ENCODE measurements around the gene NQO1.

NQO1 gene

DNA sequence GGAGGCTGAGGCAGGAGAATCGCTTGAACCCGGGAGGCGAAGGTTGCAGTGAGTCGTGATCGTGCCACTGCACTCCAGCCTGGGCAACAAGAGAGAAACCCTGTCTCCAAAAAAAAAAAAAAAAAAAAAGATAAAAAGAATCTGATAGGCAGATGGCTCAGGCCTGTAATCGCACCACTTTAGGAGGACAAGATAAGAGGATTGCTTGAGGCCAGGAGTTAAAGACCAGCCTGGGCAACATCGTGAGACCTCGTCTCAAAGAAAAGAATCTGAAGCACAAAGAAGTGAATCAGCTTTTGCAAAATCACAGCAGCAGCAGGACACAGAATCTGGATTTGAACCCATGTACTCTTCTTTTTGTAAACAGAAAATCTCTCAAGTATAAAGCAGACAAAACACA lies 20.8 kb upstream of the NQO1 start:
- TF ChIP-seq, protein P1, sequence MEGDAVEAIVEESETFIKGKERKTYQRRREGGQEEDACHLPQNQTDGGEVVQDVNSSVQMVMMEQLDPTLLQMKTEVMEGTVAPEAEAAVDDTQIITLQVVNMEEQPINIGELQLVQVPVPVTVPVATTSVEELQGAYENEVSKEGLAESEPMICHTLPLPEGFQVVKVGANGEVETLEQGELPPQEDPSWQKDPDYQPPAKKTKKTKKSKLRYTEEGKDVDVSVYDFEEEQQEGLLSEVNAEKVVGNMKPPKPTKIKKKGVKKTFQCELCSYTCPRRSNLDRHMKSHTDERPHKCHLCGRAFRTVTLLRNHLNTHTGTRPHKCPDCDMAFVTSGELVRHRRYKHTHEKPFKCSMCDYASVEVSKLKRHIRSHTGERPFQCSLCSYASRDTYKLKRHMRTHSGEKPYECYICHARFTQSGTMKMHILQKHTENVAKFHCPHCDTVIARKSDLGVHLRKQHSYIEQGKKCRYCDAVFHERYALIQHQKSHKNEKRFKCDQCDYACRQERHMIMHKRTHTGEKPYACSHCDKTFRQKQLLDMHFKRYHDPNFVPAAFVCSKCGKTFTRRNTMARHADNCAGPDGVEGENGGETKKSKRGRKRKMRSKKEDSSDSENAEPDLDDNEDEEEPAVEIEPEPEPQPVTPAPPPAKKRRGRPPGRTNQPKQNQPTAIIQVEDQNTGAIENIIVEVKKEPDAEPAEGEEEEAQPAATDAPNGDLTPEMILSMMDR (IDR thresholded peaks at IDR 0.05; ENCODE audit: low read depth, low read length, poor library complexity, severe bottlenecking), result no peak
- no peak overlapping the region for H3K4me3 ChIP-seq (ENCODE audit: low read length)
- H3F3A ChIP-seq (ENCODE audit: control insufficient read depth, insufficient read depth), result no peaks in the 10 kb centered on the region
- no peak overlapping the region for H3K27ac ChIP-seq (ENCODE audit: low read depth, low read length)
- no peaks in the 10 kb centered on the region for H3K9me2 ChIP-seq (replicated peaks; ENCODE audit: control insufficient read depth, low read length)
- H3K4me2 ChIP-seq (ENCODE audit: low read length), result no peak overlapping the region
- peaks cover 95% of the 10 kb centered on the region for H3K36me3 ChIP-seq (ENCODE audit: control insufficient read depth, low read length)
- peaks cover under 1% of the 10 kb centered on the region; the same call in 1 of the 2 replicates for H3K4me1 ChIP-seq (ENCODE audit: control insufficient read depth, low read length)
- H4K20me1 ChIP-seq (ENCODE audit: control insufficient read depth, insufficient read depth, low read depth, low read length), result no peaks in the 10 kb centered on the region
- H3K79me2 ChIP-seq (ENCODE audit: control insufficient read depth, low read length), result peaks cover 43% of the 10 kb centered on the region
- no peaks in the 10 kb centered on the region for H3K27me3 ChIP-seq (ENCODE audit: control insufficient read depth, low read length)
- H3K9me3 ChIP-seq (ENCODE audit: control insufficient read depth, insufficient read depth, low read length), result no peaks in the 10 kb centered on the region

DNA sequence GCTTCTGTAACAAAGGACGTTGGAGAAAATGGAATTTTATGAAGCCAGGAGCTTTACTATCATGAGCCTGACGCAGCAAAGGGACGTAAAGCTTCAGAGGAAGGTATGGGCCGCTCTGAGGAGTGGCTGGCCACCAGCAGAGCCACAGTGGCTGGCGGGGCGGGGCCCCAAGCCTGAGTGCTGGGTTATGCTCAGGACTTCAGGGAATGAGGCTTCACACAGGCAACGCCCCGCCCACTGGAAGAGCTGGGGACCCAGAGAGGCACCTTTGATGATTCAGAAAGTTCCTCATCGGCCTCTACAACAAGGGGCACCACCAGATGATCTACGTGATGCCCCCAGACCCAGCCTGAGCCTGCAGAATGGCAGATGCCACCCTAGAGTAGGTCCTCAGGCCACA lies 19.6 kb upstream of the NQO1 start:
- peaks cover 96% of the 10 kb centered on the region for H3K36me3 ChIP-seq (ENCODE audit: control insufficient read depth, low read length)

DNA sequence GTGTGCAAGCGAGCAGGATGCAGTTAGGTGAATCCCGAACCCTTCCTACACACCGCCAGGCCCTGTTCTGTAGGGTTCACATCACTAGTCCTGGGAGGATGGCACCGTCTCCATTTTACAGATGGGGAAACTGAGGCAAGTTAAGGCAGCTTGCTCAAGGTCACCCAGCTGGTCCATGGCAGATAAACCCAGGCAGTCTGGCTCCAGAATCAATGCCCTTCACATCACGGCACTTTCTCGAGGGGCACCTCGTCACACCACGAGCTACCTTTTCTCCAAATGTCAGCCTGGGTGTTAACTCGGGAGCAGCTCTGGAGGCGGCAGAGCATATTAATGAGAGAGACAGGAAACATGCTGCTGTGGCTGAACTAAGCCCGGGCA lies 18.9 kb upstream of the NQO1 start:
- no peaks in the 10 kb centered on the region for H4K20me1 ChIP-seq (ENCODE audit: control insufficient read depth, insufficient read depth, low read depth, low read length)
- H3K4me1 ChIP-seq (ENCODE audit: control insufficient read depth, low read length), result no peaks in the 10 kb centered on the region
- H3K4me3 ChIP-seq (ENCODE audit: low read length), result no peak overlapping the region
- no peaks in the 10 kb centered on the region for H3K9me3 ChIP-seq (ENCODE audit: control insufficient read depth, insufficient read depth, low read length)
- peaks cover 24% of the 10 kb centered on the region for H3K79me2 ChIP-seq (ENCODE audit: control insufficient read depth, low read length)
- no peaks in the 10 kb centered on the region for H3F3A ChIP-seq (ENCODE audit: control insufficient read depth, insufficient read depth)
- H3K4me2 ChIP-seq (ENCODE audit: low read length), result no peak overlapping the region
- no peaks in the 10 kb centered on the region for H3K9me2 ChIP-seq (replicated peaks; ENCODE audit: control insufficient read depth, low read length)
- TF ChIP-seq, protein P1 (IDR thresholded peaks at IDR 0.05; ENCODE audit: low read depth, low read length, poor library complexity, severe bottlenecking), result no peak
- no peak for TF ChIP-seq EZH2phosphoT487 (IDR thresholded peaks at IDR 0.05; ENCODE audit: borderline replicate concordance, low read length)
- peaks cover 93% of the 10 kb centered on the region for H3K36me3 ChIP-seq (ENCODE audit: control insufficient read depth, low read length)
- no peaks in the 10 kb centered on the region for H3K27me3 ChIP-seq (ENCODE audit: control insufficient read depth, low read length)
- H3K27ac ChIP-seq (ENCODE audit: low read depth, low read length), result no peak overlapping the region

More for the DNA sequence above, 19.6 kb upstream of the NQO1 start:
- H3K79me2 ChIP-seq (ENCODE audit: control insufficient read depth, low read length), result peaks cover 32% of the 10 kb centered on the region
- no peaks in the 10 kb centered on the region for H3F3A ChIP-seq (ENCODE audit: control insufficient read depth, insufficient read depth)
- H3K9me2 ChIP-seq (replicated peaks; ENCODE audit: control insufficient read depth, low read length), result no peaks in the 10 kb centered on the region
- H3K4me3 ChIP-seq (ENCODE audit: low read length), result no peak overlapping the region
- no peak overlapping the region for H3K27ac ChIP-seq (ENCODE audit: low read depth, low read length)
- no peaks in the 10 kb centered on the region for H3K9me3 ChIP-seq (ENCODE audit: control insufficient read depth, insufficient read depth, low read length)
- H3K27me3 ChIP-seq (ENCODE audit: control insufficient read depth, low read length), result no peaks in the 10 kb centered on the region
- H3K4me1 ChIP-seq (ENCODE audit: control insufficient read depth, low read length), result no peaks in the 10 kb centered on the region
- H3K4me2 ChIP-seq (ENCODE audit: low read length), result no peak overlapping the region
- TF ChIP-seq, protein P1 (IDR thresholded peaks at IDR 0.05; ENCODE audit: low read depth, low read length, poor library complexity, severe bottlenecking), result no peak
- no peak for TF ChIP-seq EZH2phosphoT487 (IDR thresholded peaks at IDR 0.05; ENCODE audit: borderline replicate concordance, low read length)
- no peaks in the 10 kb centered on the region for H4K20me1 ChIP-seq (ENCODE audit: control insufficient read depth, insufficient read depth, low read depth, low read length)
